Mucosa of rectum (tissue), 2 donors: ENCODE data around the gene EGFLAM.

Source experiments
- H3K27ac ChIP-seq, 2 donors: one replicate each; pipeline ENCODE4 v1.7.0; 2013; ENCODE audit warnings: inconsistent platforms in 2 of 2, low read depth in 2 of 2, low read length in 2 of 2
- H3K27me3 ChIP-seq, 2 donors: one replicate each; pipeline ENCODE4 v1.7.0; 2013; ENCODE audit warnings: low read length in 2 of 2; ENCODE audit not compliant: control insufficient read depth in 2 of 2, insufficient read depth in 2 of 2
- H3K36me3 ChIP-seq, 2 donors: one replicate each; pipeline ENCODE4 v1.7.0; 2013; ENCODE audit warnings: low read length in 2 of 2; ENCODE audit not compliant: control insufficient read depth in 2 of 2, insufficient read depth in 2 of 2
- H3K4me1 ChIP-seq, 2 donors: one replicate each; pipeline ENCODE4 v1.7.0; 2013; ENCODE audit warnings: low read length in 2 of 2, mild to moderate bottlenecking in 1 of 2; ENCODE audit not compliant: control insufficient read depth in 2 of 2, insufficient read depth in 2 of 2
- H3K4me3 ChIP-seq, 2 donors: one replicate each; pipeline ENCODE4 v1.7.0; 2013; ENCODE audit warnings: low read length in 2 of 2
- H3K9ac ChIP-seq, 2 donors: one replicate each; pipeline ENCODE4 v1.7.0; 2013; ENCODE audit warnings: low read length in 2 of 2, low read depth in 1 of 2, mild to moderate bottlenecking in 1 of 2
- H3K9me3 ChIP-seq, 2 donors: one replicate each; pipeline ENCODE4 v1.7.0; 2013; ENCODE audit warnings: low read length in 2 of 2; ENCODE audit not compliant: control insufficient read depth in 2 of 2
- donor health status: healthy.
- donor health status: Normal muscosa, but diverticular disease.

Gene EGFLAM

DNA sequence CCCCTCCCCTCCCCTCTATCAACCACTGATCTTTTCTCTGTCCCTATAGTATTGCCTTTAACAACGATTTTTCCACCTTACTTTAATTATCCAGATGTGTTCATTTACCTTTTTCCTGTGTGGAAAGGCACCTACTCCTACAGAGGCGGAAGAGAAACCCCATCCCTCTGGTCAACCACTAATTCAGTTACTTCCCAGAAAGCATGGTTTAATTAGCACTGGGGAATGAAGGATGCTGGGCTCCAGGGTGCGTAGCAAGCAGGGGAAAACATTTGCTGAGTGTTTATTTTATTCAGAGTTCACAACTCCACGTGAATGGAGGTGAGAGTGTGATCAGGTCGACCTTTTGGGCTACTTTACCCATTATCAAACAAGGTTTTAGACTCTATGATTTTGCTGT is 16.7 kb upstream of the EGFLAM start:
- no peak overlapping the region for H3K27ac ChIP-seq
- H3K9me3 ChIP-seq: no peaks in the 10 kb centered on the region
- peaks cover 0 to 2% of the 10 kb centered on the region in 2 donors for H3K27me3 ChIP-seq
- H3K4me1 ChIP-seq: no peaks in the 10 kb centered on the region
- H3K4me3 ChIP-seq: no peak overlapping the region
- H3K36me3 ChIP-seq: no peaks in the 10 kb centered on the region
- H3K9ac ChIP-seq: no peak overlapping the region

GRCh38 chr5:38245307-38245706 is 13.1 kb upstream of the EGFLAM start:
- Histone ChIP-seq H3K36me3 (no peaks in the 10 kb centered on the region), H3K9me3 (no peaks in the 10 kb centered on the region), H3K27me3 (no peaks in the 10 kb centered on the region), H3K4me3 (no peak overlapping the region), H3K27ac (no peak overlapping the region), H3K9ac (no peak overlapping the region), H3K4me1 (no peaks in the 10 kb centered on the region)

DNA sequence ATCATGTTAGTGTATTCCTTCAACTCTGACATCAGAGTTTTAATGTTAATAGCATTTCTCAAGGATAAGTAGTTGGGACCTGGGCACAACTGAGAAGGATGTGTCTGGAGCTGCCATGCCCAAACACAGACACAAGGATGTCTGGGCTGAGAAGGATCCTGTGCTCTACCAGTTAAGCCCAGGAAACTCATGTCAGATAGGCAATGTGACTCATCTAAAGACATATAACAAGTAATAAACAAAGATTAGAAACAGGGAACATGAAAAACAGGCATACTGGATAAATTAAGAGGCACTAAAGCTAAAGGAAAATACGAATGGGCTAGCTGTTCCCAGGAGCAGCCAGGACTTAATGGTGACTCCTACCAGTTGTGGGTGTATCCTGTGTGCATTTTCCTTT is 9.1 kb upstream of the EGFLAM start:
- Histone ChIP-seq H3K36me3 (no peaks in the 10 kb centered on the region), H3K27ac (no peak overlapping the region), H3K9ac (no peak overlapping the region), H3K4me3 (no peak overlapping the region), H3K4me1 (no peaks in the 10 kb centered on the region), H3K27me3 (no peaks in the 10 kb centered on the region), H3K9me3 (no peaks in the 10 kb centered on the region)

DNA sequence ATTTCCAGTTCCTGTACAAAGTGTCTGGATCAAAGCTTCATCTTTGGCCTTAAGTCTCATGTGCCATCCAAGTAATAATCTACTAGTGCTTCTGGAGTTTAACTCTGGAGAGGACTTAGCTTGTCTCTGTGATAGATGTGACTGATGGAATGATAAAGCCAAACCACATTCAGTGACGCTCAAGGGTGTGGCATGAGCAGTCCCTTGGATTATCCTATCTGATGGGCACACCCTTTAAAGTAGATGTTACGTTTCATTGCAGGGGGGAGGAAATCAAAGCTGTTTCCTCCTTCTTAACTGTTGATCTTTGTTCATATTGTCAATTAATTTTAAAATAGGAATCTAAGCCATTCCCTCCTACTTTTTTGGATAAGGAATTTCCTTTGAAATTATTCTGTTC is 8.5 kb upstream of the EGFLAM start:
- no peak overlapping the region for H3K27ac ChIP-seq
- no peaks in the 10 kb centered on the region for H3K9me3 ChIP-seq
- H3K4me3 ChIP-seq: no peak overlapping the region
- no peaks in the 10 kb centered on the region for H3K36me3 ChIP-seq
- no peaks in the 10 kb centered on the region for H3K4me1 ChIP-seq
- H3K27me3 ChIP-seq: no peaks in the 10 kb centered on the region
- no peak overlapping the region for H3K9ac ChIP-seq

DNA sequence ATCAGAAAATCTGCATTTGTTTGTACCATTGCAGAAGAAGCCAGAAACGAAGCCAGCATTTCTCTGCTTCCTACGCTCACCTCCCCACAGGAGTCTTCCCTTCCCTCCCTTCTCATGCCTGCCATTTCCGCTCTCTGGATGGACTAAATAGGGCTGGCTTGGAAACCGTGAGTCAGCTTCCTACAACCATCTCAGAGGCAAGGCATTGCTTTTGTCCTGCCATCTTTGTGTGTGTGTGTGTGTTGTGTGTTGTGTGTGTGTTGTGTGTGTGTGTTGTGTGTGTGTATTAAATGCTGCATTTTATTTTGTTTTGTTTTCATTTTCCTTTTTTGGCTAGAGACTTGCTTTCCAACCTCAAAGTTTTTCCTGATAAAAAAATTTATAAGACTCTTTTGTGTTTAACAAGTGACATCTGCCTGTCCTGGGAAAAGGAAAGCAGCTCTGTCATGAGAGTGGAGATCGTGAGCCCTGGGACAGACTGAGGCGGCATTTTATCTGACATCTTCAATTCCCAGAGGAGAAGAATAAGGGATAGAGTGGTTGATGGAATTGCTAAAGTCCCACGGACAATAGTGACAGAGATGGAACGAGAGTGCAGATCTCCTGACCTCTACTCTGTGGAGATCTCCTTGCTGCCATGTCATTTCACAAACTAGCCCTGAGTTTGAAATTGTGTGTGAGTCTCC is 7.5 kb upstream of the EGFLAM start:
- Histone ChIP-seq H3K4me3 (no peak overlapping the region), H3K9ac (no peak overlapping the region), H3K9me3 (no peaks in the 10 kb centered on the region), H3K27ac (no peak overlapping the region), H3K4me1 (no peaks in the 10 kb centered on the region), H3K27me3 (peaks cover 0 to under 1% of the 10 kb centered on the region in 2 donors), H3K36me3 (no peaks in the 10 kb centered on the region)

- Histone ChIP-seq H3K4me3 (no peak overlapping the region), H3K9ac (no peak overlapping the region), H3K36me3 (no peaks in the 10 kb centered on the region), H3K4me1 (no peaks in the 10 kb centered on the region), H3K9me3 (no peaks in the 10 kb centered on the region), H3K27me3 (peaks cover 11 to 12% of the 10 kb centered on the region in 2 donors), H3K27ac (no peak overlapping the region)
These were observed 4.6 kb upstream of the EGFLAM start for GRCh38 chr5:38253759-38254158.

DNA sequence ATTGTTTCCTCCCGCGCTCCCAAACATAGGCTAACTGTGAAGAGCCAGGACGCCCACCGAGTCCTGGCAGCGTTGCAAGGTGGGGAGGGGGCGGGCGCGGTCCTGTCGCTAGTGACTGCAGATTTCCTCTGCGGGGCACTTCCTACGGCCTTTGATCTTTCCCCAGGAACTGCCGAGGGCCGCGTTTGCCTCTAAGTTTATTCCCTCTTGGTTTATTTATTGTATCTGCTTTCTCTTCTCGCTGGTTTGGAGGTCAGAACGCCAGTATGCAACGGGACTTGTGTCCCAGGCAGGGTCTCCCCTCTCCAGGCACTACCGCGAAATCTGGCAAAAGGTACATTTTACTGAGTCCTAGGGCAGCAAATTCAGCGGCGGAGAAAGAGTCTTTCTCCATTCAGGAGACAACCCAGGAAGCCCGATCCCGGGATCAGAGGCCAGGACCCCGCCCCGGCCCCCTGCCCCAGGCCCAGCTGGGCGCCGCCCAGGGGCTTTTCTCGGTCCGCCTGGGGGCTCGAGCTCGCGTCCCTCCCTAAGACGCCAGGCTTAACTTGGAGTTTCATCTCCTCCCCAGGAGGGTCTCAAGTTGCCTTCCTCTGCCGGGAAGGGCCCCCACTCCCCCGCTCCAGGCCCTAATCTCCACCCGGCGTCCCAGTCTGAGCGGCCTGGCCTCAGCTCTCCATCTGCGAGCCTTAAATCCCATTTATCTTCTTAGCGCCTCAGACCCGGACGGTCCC is 884 bp upstream of the EGFLAM start:
- H3K9ac ChIP-seq: no peak overlapping the region
- no peaks in the 10 kb centered on the region for H3K36me3 ChIP-seq
- no peaks in the 10 kb centered on the region for H3K9me3 ChIP-seq
- no peaks in the 10 kb centered on the region for H3K4me1 ChIP-seq
- H3K4me3 ChIP-seq: no peak overlapping the region
- peaks cover 16 to 17% of the 10 kb centered on the region in 2 donors for H3K27me3 ChIP-seq
- no peak overlapping the region for H3K27ac ChIP-seq

DNA sequence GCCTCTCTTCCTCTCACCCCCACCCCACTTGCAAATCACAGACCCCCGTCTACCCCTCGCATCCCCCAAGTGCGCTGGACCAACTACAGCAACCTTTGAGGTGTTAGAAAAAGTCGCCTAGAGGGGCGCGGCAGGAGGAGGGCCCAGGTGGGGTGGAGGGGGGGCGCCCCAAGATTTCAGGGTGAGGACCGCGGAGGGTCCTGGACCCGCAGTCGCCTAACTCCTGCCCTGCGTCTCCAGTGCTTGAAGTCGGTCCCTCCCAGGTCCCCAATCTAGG is 379 bp upstream of the EGFLAM start:
- H3K27ac ChIP-seq: no peak overlapping the region
- H3K4me1 ChIP-seq: no peaks in the 10 kb centered on the region
- no peaks in the 10 kb centered on the region for H3K36me3 ChIP-seq
- H3K9ac ChIP-seq: peak overlapping the region in 1 of 2 donors; percentile 33
- peaks cover 16 to 17% of the 10 kb centered on the region in 2 donors for H3K27me3 ChIP-seq
- H3K9me3 ChIP-seq: no peaks in the 10 kb centered on the region
- H3K4me3 ChIP-seq: peak overlapping the region; percentile 24 to 30

- no peaks in the 10 kb centered on the region for H3K4me1 ChIP-seq
- H3K27ac ChIP-seq: no peak overlapping the region
- H3K27me3 ChIP-seq: peaks cover 16 to 17% of the 10 kb centered on the region in 2 donors
- no peak overlapping the region for H3K9ac ChIP-seq
- no peaks in the 10 kb centered on the region for H3K36me3 ChIP-seq
- H3K4me3 ChIP-seq: peak overlapping the region in 1 of 2 donors; percentile 30
- no peaks in the 10 kb centered on the region for H3K9me3 ChIP-seq
These were observed 876 bp downstream of the EGFLAM start for GRCh38 chr5:38259062-38259808.

- Histone ChIP-seq H3K27ac (no peak overlapping the region), H3K36me3 (no peaks in the 10 kb centered on the region), H3K9ac (no peak overlapping the region), H3K9me3 (no peaks in the 10 kb centered on the region), H3K27me3 (peaks cover 16 to 17% of the 10 kb centered on the region in 2 donors), H3K4me3 (no peak overlapping the region), H3K4me1 (no peaks in the 10 kb centered on the region)
These were observed 1.4 kb downstream of the EGFLAM start for GRCh38 chr5:38259809-38260160.
